Sigmoid colon (tissue), 4 donors: Measurements from ENCODE around the gene MACROD2.

Experiments used
- EP300 ChIP-seq, 4 donors: sonication (generic); formaldehyde crosslinking; IDR thresholded peaks; one replicate each; pipeline ENCODE4 v1.6.1; 2017; ENCODE audit warnings: antibody characterized with exemption in 4 of 4
- POLR2A ChIP-seq, 2 donors: fragments of 450-650 bp; IDR thresholded peaks; one replicate each; pipeline ENCODE4 v1.6.1; 2016; ENCODE audit warnings: antibody characterized with exemption in 2 of 2, mild to moderate bottlenecking in 2 of 2, moderate library complexity in 2 of 2
- POLR2AphosphoS5 ChIP-seq, 4 donors: sonication (generic); formaldehyde crosslinking; IDR thresholded peaks; one replicate each; pipeline ENCODE4 v1.6.1; 2017; ENCODE audit warnings: antibody characterized with exemption in 4 of 4
- TF ChIP-seq, protein P1 (sequence below), 4 experiments: fragments of 450-650 bp in 3 of 4; fragments of 200-600 bp in 1 of 4; IDR thresholded peaks; one replicate each; pipeline ENCODE4 v1.5.1; 2016 to 2019; ENCODE audit warnings: antibody characterized with exemption in 4 of 4, mild to moderate bottlenecking in 3 of 4, moderate library complexity in 2 of 4

DNA sequence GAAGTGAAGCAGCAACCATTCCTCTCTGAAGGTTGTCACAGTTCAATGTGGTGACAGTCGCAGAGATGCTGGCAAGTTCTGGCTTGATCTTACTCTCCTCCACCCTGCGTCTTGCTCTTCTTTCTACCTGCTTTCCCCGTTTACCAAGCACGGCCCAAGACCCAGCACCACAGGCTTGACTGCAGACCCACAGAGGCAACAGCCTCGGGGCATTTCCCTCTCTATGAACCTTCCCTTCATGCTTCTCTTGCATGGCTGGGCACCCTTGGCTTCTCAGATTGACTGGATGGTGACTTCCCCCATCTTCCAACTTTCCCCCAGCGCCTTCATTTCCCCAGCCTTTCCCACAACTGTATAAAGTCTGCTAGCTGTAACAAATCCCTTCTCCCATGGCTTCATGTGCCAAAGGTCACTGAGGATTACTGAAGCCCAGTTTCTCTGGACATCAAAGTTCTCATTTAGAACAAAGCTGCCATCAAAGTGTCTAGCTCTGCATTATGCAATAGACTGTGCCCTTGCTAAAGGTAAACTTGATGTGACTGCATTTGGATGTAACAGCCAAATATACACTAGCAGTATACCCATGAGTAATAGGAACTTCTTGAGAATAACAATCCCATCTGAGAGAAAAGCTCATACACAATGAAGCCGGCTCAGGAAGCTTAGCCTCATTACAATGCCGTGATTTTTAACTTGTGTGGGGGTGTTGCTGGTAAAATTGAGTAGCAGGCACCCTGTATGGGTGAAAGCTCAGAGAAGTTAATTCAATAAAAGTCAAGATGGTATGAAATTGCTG lies 1065.1 kb downstream of the MACROD2 start:
- TF ChIP-seq, protein P1, sequence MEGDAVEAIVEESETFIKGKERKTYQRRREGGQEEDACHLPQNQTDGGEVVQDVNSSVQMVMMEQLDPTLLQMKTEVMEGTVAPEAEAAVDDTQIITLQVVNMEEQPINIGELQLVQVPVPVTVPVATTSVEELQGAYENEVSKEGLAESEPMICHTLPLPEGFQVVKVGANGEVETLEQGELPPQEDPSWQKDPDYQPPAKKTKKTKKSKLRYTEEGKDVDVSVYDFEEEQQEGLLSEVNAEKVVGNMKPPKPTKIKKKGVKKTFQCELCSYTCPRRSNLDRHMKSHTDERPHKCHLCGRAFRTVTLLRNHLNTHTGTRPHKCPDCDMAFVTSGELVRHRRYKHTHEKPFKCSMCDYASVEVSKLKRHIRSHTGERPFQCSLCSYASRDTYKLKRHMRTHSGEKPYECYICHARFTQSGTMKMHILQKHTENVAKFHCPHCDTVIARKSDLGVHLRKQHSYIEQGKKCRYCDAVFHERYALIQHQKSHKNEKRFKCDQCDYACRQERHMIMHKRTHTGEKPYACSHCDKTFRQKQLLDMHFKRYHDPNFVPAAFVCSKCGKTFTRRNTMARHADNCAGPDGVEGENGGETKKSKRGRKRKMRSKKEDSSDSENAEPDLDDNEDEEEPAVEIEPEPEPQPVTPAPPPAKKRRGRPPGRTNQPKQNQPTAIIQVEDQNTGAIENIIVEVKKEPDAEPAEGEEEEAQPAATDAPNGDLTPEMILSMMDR (IDR thresholded peaks at IDR 0.05): no peak
- TF ChIP-seq POLR2A (IDR thresholded peaks at IDR 0.05): no peak
- no peak for TF ChIP-seq POLR2AphosphoS5 (IDR thresholded peaks at IDR 0.05)
- no peak for TF ChIP-seq EP300 (IDR thresholded peaks at IDR 0.05)
